Liver (tissue), 9 donors: ENCODE results near the gene S100A13. TPM values are rescaled to one million over a fixed set of nuclear protein-coding genes. Genes with fewer than 3 reads are reported as not detected.

ENCODE experiments used
- DNase-seq: peaks from one replicate; pipeline ENCODE4 v3.0.0-alpha.2; 2017; ENCODE audit warnings: low spot score
- H3K27ac ChIP-seq, 2 donors: one replicate each; pipeline ENCODE4 v1.7.0; 2013; ENCODE audit warnings: inconsistent platforms in 2 of 2, low read length in 2 of 2, control low read depth in 1 of 2, low read depth in 1 of 2, mild to moderate bottlenecking in 1 of 2
- H3K27me3 ChIP-seq, 4 donors: one replicate each; pipeline versions ENCODE4 v1.6.1 to v1.7.0; 2013; ENCODE audit warnings: low read length in 3 of 4, inconsistent platforms in 1 of 4, mild to moderate bottlenecking in 1 of 4, moderate library complexity in 1 of 4; ENCODE audit not compliant: control insufficient read depth in 4 of 4, insufficient read depth in 4 of 4
- H3K36me3 ChIP-seq, 4 donors: one replicate each; pipeline versions ENCODE4 v1.6.1 to v1.7.0; 2013; ENCODE audit warnings: low read length in 3 of 4, mild to moderate bottlenecking in 3 of 4, low read depth in 1 of 4, moderate library complexity in 1 of 4; ENCODE audit not compliant: control insufficient read depth in 4 of 4, insufficient read depth in 3 of 4
- H3K4me1 ChIP-seq, 4 donors: one replicate each; pipeline versions ENCODE4 v1.6.1 to v1.7.0; 2013; ENCODE audit warnings: low read length in 3 of 4, mild to moderate bottlenecking in 3 of 4, moderate library complexity in 1 of 4; ENCODE audit not compliant: control insufficient read depth in 4 of 4, insufficient read depth in 4 of 4
- H3K4me3 ChIP-seq, 3 donors: one replicate each; pipeline versions ENCODE4 v1.6.1 to v1.7.0; 2013; ENCODE audit warnings: low read length in 3 of 3, control low read depth in 1 of 3, low read depth in 1 of 3, mild to moderate bottlenecking in 1 of 3
- H3K9ac ChIP-seq, 2 donors: one replicate each; pipeline ENCODE4 v1.7.0; 2013; ENCODE audit warnings: low read length in 2 of 2, mild to moderate bottlenecking in 2 of 2, moderate library complexity in 2 of 2, control low read depth in 1 of 2, low read depth in 1 of 2
- H3K9me3 ChIP-seq, 4 donors: one replicate each; pipeline versions ENCODE4 v1.6.1 to v1.7.0; 2013; ENCODE audit warnings: low read length in 3 of 4; ENCODE audit not compliant: control insufficient read depth in 4 of 4
- EGR1 ChIP-seq, 2 donors: IDR thresholded peaks; 2 replicates each; pipeline ENCODE4 v1.6.1; 2016 to 2018; ENCODE audit warnings: antibody characterized with exemption in 2 of 2, low read depth in 2 of 2
- FOXA2 ChIP-seq: IDR thresholded peaks from 2 replicates; pipeline ENCODE4 v1.6.1; 2016; ENCODE audit warnings: antibody characterized with exemption
- GABPA ChIP-seq, 2 donors: IDR thresholded peaks in 1 of 2; conservative IDR thresholded peaks in 1 of 2; 2 replicates each; pipeline ENCODE4 v1.6.1; 2016; ENCODE audit warnings: antibody characterized with exemption in 2 of 2, mild to moderate bottlenecking in 1 of 2, moderate library complexity in 1 of 2
- HNF4A ChIP-seq, 2 donors: conservative IDR thresholded peaks; 2 replicates each; pipeline ENCODE4 v1.6.1; 2016; ENCODE audit warnings: antibody characterized with exemption in 2 of 2, mild to moderate bottlenecking in 2 of 2
- HNF4G ChIP-seq: IDR thresholded peaks from 2 replicates; pipeline ENCODE4 v1.6.1; 2016; ENCODE audit warnings: antibody characterized with exemption
- NR2F2 ChIP-seq: IDR thresholded peaks from 2 replicates; pipeline ENCODE4 v1.6.1; 2016; ENCODE audit warnings: antibody characterized with exemption
- RAD21 ChIP-seq, 2 donors: IDR thresholded peaks; 2 replicates each; pipeline ENCODE4 v1.6.1; 2016; ENCODE audit warnings: antibody characterized with exemption in 2 of 2, mild to moderate bottlenecking in 2 of 2
- SP1 ChIP-seq: IDR thresholded peaks from 2 replicates; pipeline ENCODE4 v1.6.1; 2018; ENCODE audit warnings: antibody characterized with exemption, mild to moderate bottlenecking
- TAF1 ChIP-seq: conservative IDR thresholded peaks from 2 replicates; pipeline ENCODE4 v1.6.1; 2016; ENCODE audit warnings: antibody characterized with exemption, mild to moderate bottlenecking
- YY1 ChIP-seq: IDR thresholded peaks from 2 replicates; pipeline ENCODE4 v1.6.1; 2016; ENCODE audit warnings: antibody characterized with exemption, mild to moderate bottlenecking
- WGBS: extraction: QIAGEN DNeasy Blood & Tissue Kit; methylation state at CpG from one replicate; pipeline ENCODE4 v1.1.7; 2013; 5-methylcytosine and 5-hydroxymethylcytosine counted together
- polyA plus RNA-seq, 2 donors: library from polyadenylated mRNA; stranded (reverse) in 1 of 2; unstranded in 1 of 2; fragments of 200-250 nt in 1 of 2; fragments of >200 nt in 1 of 2; fragmentation: Nextera tagmentation in 1 of 2; extraction: Ambion mirVana in 1 of 2; gene quantifications; one replicate each; pipeline versions ENCODE4 v1.2.1 to v1.2.3, GENCODE V29; 2013 to 2015
- total RNA-seq, 2 donors: library from RNA; depleted of rRNA; stranded (reverse); fragments of >200 nt; gene quantifications; one replicate each; pipeline ENCODE4 v1.2.3, GENCODE V29; 2014
- TF ChIP-seq, protein P1 (sequence below): IDR thresholded peaks from 2 replicates; pipeline ENCODE4 v1.6.1; 2016; ENCODE audit warnings: antibody characterized with exemption
- TF ChIP-seq, protein P2 (sequence below): IDR thresholded peaks from 2 replicates; pipeline ENCODE4 v1.6.1; 2016; ENCODE audit warnings: antibody characterized with exemption
- TF ChIP-seq, protein P3 (sequence below): fragments of 150-350 bp; IDR thresholded peaks from 2 replicates; pipeline ENCODE4 v1.5.1; 2017; ENCODE audit warnings: improper control_type of control experiment, low read depth, low read length; ENCODE audit not compliant: missing input control
- TF ChIP-seq, protein P4 (sequence below): IDR thresholded peaks from 2 replicates; pipeline ENCODE4 v1.6.1; 2016; ENCODE audit warnings: antibody characterized with exemption, mild to moderate bottlenecking
- TF ChIP-seq, protein P5 (sequence below): IDR thresholded peaks from 2 replicates; pipeline ENCODE4 v1.6.1; 2016; ENCODE audit warnings: antibody characterized with exemption
- donor health status: healthy.
- donor health status: healthy.
- donor health status: healthy.
- donor health status: healthy.
- donor health status: healthy.

The S100A13 gene
- total and polyA plus RNA-seq, 4 donors: 5.3 to 23.0 (median 15.7) TPM

DNA sequence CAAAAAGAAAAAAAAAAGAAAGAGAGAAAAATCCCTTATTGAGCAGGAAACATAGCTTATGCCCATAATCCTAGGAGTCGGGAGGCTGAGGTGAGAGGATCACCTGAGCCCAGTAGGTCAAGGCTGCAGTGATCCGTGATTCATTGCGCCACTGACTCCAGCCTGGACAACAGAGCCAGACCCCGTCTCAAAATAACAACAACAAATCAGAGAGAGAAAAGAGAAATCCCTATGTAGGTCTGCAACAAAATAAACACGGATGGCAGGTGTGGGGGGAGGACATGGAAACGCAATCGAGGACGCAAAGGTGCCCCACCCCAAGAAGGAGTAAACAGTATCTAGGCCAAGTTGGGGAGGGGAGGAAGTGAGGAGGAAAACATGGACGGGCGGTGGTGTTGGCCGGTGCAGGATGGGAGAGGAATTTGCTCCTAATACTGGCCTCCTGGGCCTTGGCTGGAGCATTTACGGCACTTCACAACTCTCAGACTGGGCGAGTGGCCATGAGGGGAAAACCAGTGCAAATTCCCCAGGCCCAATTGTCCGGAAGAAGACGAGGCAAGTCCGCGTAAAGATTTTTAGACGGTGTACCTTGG is 6.0 kb upstream of the S100A13 start:
- Histone ChIP-seq H3K9ac (peak overlapping the region in 1 of 2 donors; percentile 26), H3K27ac (peak overlapping the region; percentile 98 to 99), H3K4me3 (no peak overlapping the region), H3K4me1 (peaks cover 13 to 30% (median 18%) of the 10 kb centered on the region in 4 donors), H3K9me3 (no peaks in the 10 kb centered on the region), H3K36me3 (peaks cover 7 to 19% (median 16%) of the 10 kb centered on the region in 4 donors), H3K27me3 (no peaks in the 10 kb centered on the region)
- TF ChIP-seq, protein P1, sequence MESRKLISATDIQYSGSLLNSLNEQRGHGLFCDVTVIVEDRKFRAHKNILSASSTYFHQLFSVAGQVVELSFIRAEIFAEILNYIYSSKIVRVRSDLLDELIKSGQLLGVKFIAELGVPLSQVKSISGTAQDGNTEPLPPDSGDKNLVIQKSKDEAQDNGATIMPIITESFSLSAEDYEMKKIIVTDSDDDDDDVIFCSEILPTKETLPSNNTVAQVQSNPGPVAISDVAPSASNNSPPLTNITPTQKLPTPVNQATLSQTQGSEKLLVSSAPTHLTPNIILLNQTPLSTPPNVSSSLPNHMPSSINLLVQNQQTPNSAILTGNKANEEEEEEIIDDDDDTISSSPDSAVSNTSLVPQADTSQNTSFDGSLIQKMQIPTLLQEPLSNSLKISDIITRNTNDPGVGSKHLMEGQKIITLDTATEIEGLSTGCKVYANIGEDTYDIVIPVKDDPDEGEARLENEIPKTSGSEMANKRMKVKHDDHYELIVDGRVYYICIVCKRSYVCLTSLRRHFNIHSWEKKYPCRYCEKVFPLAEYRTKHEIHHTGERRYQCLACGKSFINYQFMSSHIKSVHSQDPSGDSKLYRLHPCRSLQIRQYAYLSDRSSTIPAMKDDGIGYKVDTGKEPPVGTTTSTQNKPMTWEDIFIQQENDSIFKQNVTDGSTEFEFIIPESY: no peak
- TF ChIP-seq EGR1 (IDR thresholded peaks at IDR 0.05; ENCODE audit: low read depth in 2 of 2) (no peak), GABPA (IDR thresholded peaks at IDR 0.05 in 1 of 2, conservative IDR thresholded peaks at IDR 0.05 in 1 of 2) (no peak), YY1 (no peak), HNF4G (no peak), TAF1 (no peak), RAD21 (IDR thresholded peaks at IDR 0.05) (no peak), HNF4A (conservative IDR thresholded peaks at IDR 0.05) (no peak), SP1 (no peak), FOXA2 (no peak), NR2F2 (no peak)
- TF ChIP-seq, protein P2, sequence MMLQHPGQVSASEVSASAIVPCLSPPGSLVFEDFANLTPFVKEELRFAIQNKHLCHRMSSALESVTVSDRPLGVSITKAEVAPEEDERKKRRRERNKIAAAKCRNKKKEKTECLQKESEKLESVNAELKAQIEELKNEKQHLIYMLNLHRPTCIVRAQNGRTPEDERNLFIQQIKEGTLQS: no peak
- TF ChIP-seq, protein P3, sequence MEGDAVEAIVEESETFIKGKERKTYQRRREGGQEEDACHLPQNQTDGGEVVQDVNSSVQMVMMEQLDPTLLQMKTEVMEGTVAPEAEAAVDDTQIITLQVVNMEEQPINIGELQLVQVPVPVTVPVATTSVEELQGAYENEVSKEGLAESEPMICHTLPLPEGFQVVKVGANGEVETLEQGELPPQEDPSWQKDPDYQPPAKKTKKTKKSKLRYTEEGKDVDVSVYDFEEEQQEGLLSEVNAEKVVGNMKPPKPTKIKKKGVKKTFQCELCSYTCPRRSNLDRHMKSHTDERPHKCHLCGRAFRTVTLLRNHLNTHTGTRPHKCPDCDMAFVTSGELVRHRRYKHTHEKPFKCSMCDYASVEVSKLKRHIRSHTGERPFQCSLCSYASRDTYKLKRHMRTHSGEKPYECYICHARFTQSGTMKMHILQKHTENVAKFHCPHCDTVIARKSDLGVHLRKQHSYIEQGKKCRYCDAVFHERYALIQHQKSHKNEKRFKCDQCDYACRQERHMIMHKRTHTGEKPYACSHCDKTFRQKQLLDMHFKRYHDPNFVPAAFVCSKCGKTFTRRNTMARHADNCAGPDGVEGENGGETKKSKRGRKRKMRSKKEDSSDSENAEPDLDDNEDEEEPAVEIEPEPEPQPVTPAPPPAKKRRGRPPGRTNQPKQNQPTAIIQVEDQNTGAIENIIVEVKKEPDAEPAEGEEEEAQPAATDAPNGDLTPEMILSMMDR: no peak
- TF ChIP-seq, protein P4, sequence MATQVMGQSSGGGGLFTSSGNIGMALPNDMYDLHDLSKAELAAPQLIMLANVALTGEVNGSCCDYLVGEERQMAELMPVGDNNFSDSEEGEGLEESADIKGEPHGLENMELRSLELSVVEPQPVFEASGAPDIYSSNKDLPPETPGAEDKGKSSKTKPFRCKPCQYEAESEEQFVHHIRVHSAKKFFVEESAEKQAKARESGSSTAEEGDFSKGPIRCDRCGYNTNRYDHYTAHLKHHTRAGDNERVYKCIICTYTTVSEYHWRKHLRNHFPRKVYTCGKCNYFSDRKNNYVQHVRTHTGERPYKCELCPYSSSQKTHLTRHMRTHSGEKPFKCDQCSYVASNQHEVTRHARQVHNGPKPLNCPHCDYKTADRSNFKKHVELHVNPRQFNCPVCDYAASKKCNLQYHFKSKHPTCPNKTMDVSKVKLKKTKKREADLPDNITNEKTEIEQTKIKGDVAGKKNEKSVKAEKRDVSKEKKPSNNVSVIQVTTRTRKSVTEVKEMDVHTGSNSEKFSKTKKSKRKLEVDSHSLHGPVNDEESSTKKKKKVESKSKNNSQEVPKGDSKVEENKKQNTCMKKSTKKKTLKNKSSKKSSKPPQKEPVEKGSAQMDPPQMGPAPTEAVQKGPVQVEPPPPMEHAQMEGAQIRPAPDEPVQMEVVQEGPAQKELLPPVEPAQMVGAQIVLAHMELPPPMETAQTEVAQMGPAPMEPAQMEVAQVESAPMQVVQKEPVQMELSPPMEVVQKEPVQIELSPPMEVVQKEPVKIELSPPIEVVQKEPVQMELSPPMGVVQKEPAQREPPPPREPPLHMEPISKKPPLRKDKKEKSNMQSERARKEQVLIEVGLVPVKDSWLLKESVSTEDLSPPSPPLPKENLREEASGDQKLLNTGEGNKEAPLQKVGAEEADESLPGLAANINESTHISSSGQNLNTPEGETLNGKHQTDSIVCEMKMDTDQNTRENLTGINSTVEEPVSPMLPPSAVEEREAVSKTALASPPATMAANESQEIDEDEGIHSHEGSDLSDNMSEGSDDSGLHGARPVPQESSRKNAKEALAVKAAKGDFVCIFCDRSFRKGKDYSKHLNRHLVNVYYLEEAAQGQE: no peak
- TF ChIP-seq, protein P5, sequence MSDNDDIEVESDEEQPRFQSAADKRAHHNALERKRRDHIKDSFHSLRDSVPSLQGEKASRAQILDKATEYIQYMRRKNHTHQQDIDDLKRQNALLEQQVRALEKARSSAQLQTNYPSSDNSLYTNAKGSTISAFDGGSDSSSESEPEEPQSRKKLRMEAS: no peak
- no peak for DNase-seq
- WGBS: 51% methylated on average over 18 of the region's 18 CpGs
